CD4-positive, CD25-positive, alpha-beta regulatory T cell (primary cell): ENCODE results near the gene SARDH. TPM values are rescaled to one million over a fixed set of nuclear protein-coding genes. Genes with fewer than 3 reads are reported as not detected.

Experiments used
- ATAC-seq, 2 donors: fragments of 150-1000 bp; cut with Tn5 transposase; one replicate each; pipeline ENCODE4 v1.10.0; 2021; ENCODE audit warnings: low read depth in 2 of 2, moderate number of reproducible peaks in 2 of 2, moderate library complexity in 1 of 2
- DNase-seq, 3 donors: peaks; one replicate each; pipeline versions ENCODE4 v3.0.0 to v3.0.0-alpha.2; 2012 to 2022; ENCODE audit warnings: mixed read lengths in 1 of 3
- H3K27ac ChIP-seq: one replicate; pipeline ENCODE4 v1.7.0; 2013; ENCODE audit warnings: mild to moderate bottlenecking, low read length; ENCODE audit not compliant: insufficient read depth, poor library complexity, severe bottlenecking
- H3K27me3 ChIP-seq: one replicate; pipeline ENCODE4 v1.7.0; 2013; ENCODE audit warnings: low read length; ENCODE audit not compliant: control insufficient read depth, insufficient read depth
- H3K36me3 ChIP-seq: one replicate; pipeline ENCODE4 v1.7.0; 2013; ENCODE audit warnings: mild to moderate bottlenecking, low read length, moderate library complexity; ENCODE audit not compliant: control insufficient read depth, insufficient read depth
- H3K4me1 ChIP-seq: 2 replicates; pipeline ENCODE4 v1.7.0; 2013; ENCODE audit warnings: mild to moderate bottlenecking, low read length; ENCODE audit not compliant: insufficient read depth, control insufficient read depth, poor library complexity, severe bottlenecking
- H3K4me3 ChIP-seq: one replicate; pipeline ENCODE4 v1.7.0; 2013; ENCODE audit warnings: low read depth, mild to moderate bottlenecking, low read length, moderate library complexity
- H3K9me3 ChIP-seq, 2 experiments: 1 replicate in 1 of 2; 2 replicates in 1 of 2; pipeline ENCODE4 v1.7.0; 2013; ENCODE audit warnings: low read length in 2 of 2, mild to moderate bottlenecking in 1 of 2, moderate library complexity in 1 of 2; ENCODE audit not compliant: control insufficient read depth in 2 of 2
- H3K27ac Mint-ChIP-seq, 3 donors: one replicate each; pipeline ENCODE4 v1.8.0; 2020 to 2022; ENCODE audit warnings: mild to moderate bottlenecking in 3 of 3, mixed read lengths in 3 of 3, moderate library complexity in 2 of 3
- H3K27me3 Mint-ChIP-seq: one replicate; pipeline ENCODE4 v1.8.0; 2022; ENCODE audit warnings: mild to moderate bottlenecking, mixed read lengths
- H3K36me3 Mint-ChIP-seq: one replicate; pipeline ENCODE4 v1.8.0; 2020; ENCODE audit warnings: mixed read lengths
- H3K4me1 Mint-ChIP-seq, 4 donors: one replicate each; pipeline ENCODE4 v1.8.0; 2020 to 2022; ENCODE audit warnings: mixed read lengths in 4 of 4, mild to moderate bottlenecking in 1 of 4
- H3K4me3 Mint-ChIP-seq, 4 donors: one replicate each; pipeline ENCODE4 v1.8.0; 2020 to 2022; ENCODE audit warnings: mild to moderate bottlenecking in 4 of 4, mixed read lengths in 4 of 4, moderate library complexity in 3 of 4
- H3K9me3 Mint-ChIP-seq, 7 donors: one replicate each; pipeline ENCODE4 v1.8.0; 2020 to 2022; ENCODE audit warnings: mixed read lengths in 7 of 7, mild to moderate bottlenecking in 3 of 7, moderate library complexity in 2 of 7
- polyA plus RNA-seq, 4 donors: library from polyadenylated mRNA; unstranded; fragments of 300-500 nt; fragmentation: Illumina TruSeq; gene quantifications; one replicate each; pipeline ENCODE4 v1.2.3, GENCODE V29; 2021
- total RNA-seq: library from RNA; stranded (reverse); gene quantifications from one replicate; pipeline ENCODE4 v1.2.3, GENCODE V29; 2022

The SARDH gene
- total and polyA plus RNA-seq, 5 donors from 2014 or later = 5.8 to 15.6 (median 8.4) TPM

- Histone ChIP-seq H3K4me3 (no peak overlapping the region), H3K36me3 (no peaks in the 10 kb centered on the region), H3K27ac (no peak overlapping the region), H3K9me3 (no peaks in the 10 kb centered on the region), H3K27me3 (no peaks in the 10 kb centered on the region), H3K4me1 (peaks cover 43% of the 10 kb centered on the region)
- DNase-seq = no peak
- Mint-ChIP-seq H3K36me3 (no peaks in the 10 kb centered on the region), H3K4me3 (peak overlapping the region in 1 of 4 donors; percentile 56), H3K27me3 (no peaks in the 10 kb centered on the region), H3K9me3 (no peaks in the 10 kb centered on the region), H3K4me1 (peaks cover 5 to 38% (median 17%) of the 10 kb centered on the region in 4 donors), H3K27ac (peak overlapping the region; percentile 49 to 89 (median 87))
- ATAC-seq = no peak
Measured at GRCh38 chr9:133706307-133707050, 31.7 kb downstream of the SARDH start.

- ATAC-seq (no peak), DNase-seq (no peak)
- H3K4me1 ChIP-seq = peaks cover 52% of the 10 kb centered on the region
- Mint-ChIP-seq H3K27me3 (no peaks in the 10 kb centered on the region), H3K4me1 (peaks cover 7 to 46% (median 24%) of the 10 kb centered on the region in 4 donors), H3K4me3 (peak overlapping the region in 1 of 4 donors; percentile 56), H3K27ac (peak overlapping the region in 2 of 3 donors; percentile 10 to 52), H3K36me3 (no peaks in the 10 kb centered on the region), H3K9me3 (no peaks in the 10 kb centered on the region)
- H3K9me3 ChIP-seq = no peaks in the 10 kb centered on the region
- no peak overlapping the region for H3K4me3 ChIP-seq
- no peak overlapping the region for H3K27ac ChIP-seq
- H3K27me3 ChIP-seq = no peaks in the 10 kb centered on the region
- no peaks in the 10 kb centered on the region for H3K36me3 ChIP-seq
Measured at GRCh38 chr9:133705576-133705975, 32.6 kb downstream of the SARDH start.

- H3K27ac ChIP-seq = no peak overlapping the region
- DNase-seq = no peak
- no peaks in the 10 kb centered on the region for H3K9me3 ChIP-seq
- H3K27me3 Mint-ChIP-seq = no peaks in the 10 kb centered on the region
- H3K4me3 Mint-ChIP-seq = peak overlapping the region in 1 of 4 donors; percentile 76
- no peaks in the 10 kb centered on the region for H3K36me3 Mint-ChIP-seq
- H3K27ac Mint-ChIP-seq = peak overlapping the region in 1 of 3 donors; percentile 42
- no peaks in the 10 kb centered on the region for H3K36me3 ChIP-seq
- no peaks in the 10 kb centered on the region for H3K27me3 ChIP-seq
- H3K9me3 Mint-ChIP-seq = no peaks in the 10 kb centered on the region
- H3K4me3 ChIP-seq = no peak overlapping the region
- peaks cover 57% of the 10 kb centered on the region for H3K4me1 ChIP-seq
- no peak for ATAC-seq
- H3K4me1 Mint-ChIP-seq = peaks cover 7 to 50% (median 27%) of the 10 kb centered on the region in 4 donors
Measured at GRCh38 chr9:133704711-133705181, 33.4 kb downstream of the SARDH start.

- Mint-ChIP-seq H3K27me3 (no peaks in the 10 kb centered on the region), H3K27ac (peak overlapping the region; percentile 26 to 99 (median 46)), H3K9me3 (peaks cover 0 to under 1% (median 0%) of the 10 kb centered on the region in 7 donors), H3K4me1 (peaks cover 8 to 51% (median 24%) of the 10 kb centered on the region in 4 donors), H3K36me3 (no peaks in the 10 kb centered on the region), H3K4me3 (peak overlapping the region; percentile 61 to 88 (median 80))
- Histone ChIP-seq H3K4me3 (no peak overlapping the region), H3K9me3 (no peaks in the 10 kb centered on the region), H3K4me1 (peaks cover 54% of the 10 kb centered on the region), H3K36me3 (no peaks in the 10 kb centered on the region), H3K27me3 (no peaks in the 10 kb centered on the region), H3K27ac (peak overlapping the region; percentile 87)
- no peak for ATAC-seq
- peak in 1 of 3 donors; percentile 30 for DNase-seq
Measured at GRCh38 chr9:133703591-133704399, 34.4 kb downstream of the SARDH start.

- H3K4me1 Mint-ChIP-seq = peaks cover 12 to 58% (median 32%) of the 10 kb centered on the region in 4 donors
- H3K4me1 ChIP-seq = peaks cover 60% of the 10 kb centered on the region
- no peaks in the 10 kb centered on the region for H3K36me3 Mint-ChIP-seq
Measured at GRCh38 chr9:133702798-133703590, 35.2 kb downstream of the SARDH start.

GRCh38 chr9:133701981-133702797, 36.0 kb downstream of the SARDH start:
- H3K27me3 Mint-ChIP-seq = no peaks in the 10 kb centered on the region

More at GRCh38 chr9:133702798-133703590, 35.2 kb downstream of the SARDH start:
- Histone ChIP-seq H3K36me3 (no peaks in the 10 kb centered on the region), H3K4me3 (peak overlapping the region; percentile 32), H3K9me3 (no peaks in the 10 kb centered on the region), H3K27ac (peak overlapping the region; percentile 87), H3K27me3 (no peaks in the 10 kb centered on the region)
- H3K9me3 Mint-ChIP-seq = peaks cover 0 to 2% (median 0%) of the 10 kb centered on the region in 7 donors
- ATAC-seq (peak in 1 of 2 donors; percentile 25), DNase-seq (no peak)
- H3K27me3 Mint-ChIP-seq = no peaks in the 10 kb centered on the region
- peak overlapping the region; percentile 99 to 100 (median 99) for H3K27ac Mint-ChIP-seq
- peak overlapping the region; percentile 83 to 93 (median 88) for H3K4me3 Mint-ChIP-seq

More at GRCh38 chr9:133701981-133702797, 36.0 kb downstream of the SARDH start:
- Mint-ChIP-seq H3K4me1 (peaks cover 19 to 63% (median 36%) of the 10 kb centered on the region in 4 donors), H3K9me3 (peaks cover 0 to 2% (median 0%) of the 10 kb centered on the region in 7 donors), H3K4me3 (peak overlapping the region; percentile 83 to 93 (median 88)), H3K36me3 (no peaks in the 10 kb centered on the region), H3K27ac (peak overlapping the region; percentile 99 to 100 (median 99))
- DNase-seq = peak; percentile 51 to 81 (median 77)
- Histone ChIP-seq H3K4me1 (peaks cover 63% of the 10 kb centered on the region), H3K36me3 (no peaks in the 10 kb centered on the region), H3K27ac (peak overlapping the region; percentile 87), H3K27me3 (no peaks in the 10 kb centered on the region), H3K4me3 (peak overlapping the region; percentile 32), H3K9me3 (no peaks in the 10 kb centered on the region)
- ATAC-seq = peak; percentile 88 to 90
